Stimulated activated CD4-positive, alpha-beta T cell treated with anti-CD3 and anti-CD28 coated beads, Interleukin-12 subunit alpha, Interleukin-12 subunit beta, amount 100 ng/mL, for 24 hours (primary cell): Measurements from ENCODE around the gene TNFRSF11A.

Experiments
- DNase-seq, 2 experiments: peaks; one replicate each; pipeline ENCODE4 v3.0.0-alpha.2; 2020; ENCODE audit warnings: low read depth in 2 of 2

TNFRSF11A gene

GRCh38 chr18:62325806-62326645 lies 916 bp downstream of the TNFRSF11A start:
- peak in 1 of 2 experiments; percentile 22 for DNase-seq

- no peak for DNase-seq
Measured at GRCh38 chr18:62326646-62327348, 1.7 kb downstream of the TNFRSF11A start.

DNA sequence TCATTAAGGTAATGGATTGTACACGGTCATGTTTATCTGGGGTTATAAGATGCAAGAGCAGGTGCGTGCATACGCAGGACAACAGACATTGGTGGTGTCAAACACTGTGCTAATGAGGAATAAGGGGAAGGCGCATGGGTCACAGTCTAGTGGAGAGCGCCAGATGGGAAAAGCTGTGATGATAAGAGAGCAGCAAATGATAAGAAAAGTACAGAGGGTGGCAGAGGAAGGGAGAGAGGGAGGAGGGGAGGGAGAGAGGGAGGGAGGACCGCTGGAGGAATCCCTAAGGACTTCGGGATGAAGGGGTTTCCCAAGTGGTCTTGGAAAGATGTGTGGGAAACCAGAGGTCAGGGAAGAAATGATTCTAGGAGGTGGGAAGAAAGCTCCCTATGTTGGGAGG lies 2.9 kb downstream of the TNFRSF11A start:
- DNase-seq, result no peak

- no peak for DNase-seq
Measured at GRCh38 chr18:62328586-62329525, 3.7 kb downstream of the TNFRSF11A start.

GRCh38 chr18:62329691-62330454 lies 4.8 kb downstream of the TNFRSF11A start:
- DNase-seq, result peak in 1 of 2 experiments; percentile 10

- no peak for DNase-seq
Measured at GRCh38 chr18:62330650-62331049, 5.5 kb downstream of the TNFRSF11A start.

DNA sequence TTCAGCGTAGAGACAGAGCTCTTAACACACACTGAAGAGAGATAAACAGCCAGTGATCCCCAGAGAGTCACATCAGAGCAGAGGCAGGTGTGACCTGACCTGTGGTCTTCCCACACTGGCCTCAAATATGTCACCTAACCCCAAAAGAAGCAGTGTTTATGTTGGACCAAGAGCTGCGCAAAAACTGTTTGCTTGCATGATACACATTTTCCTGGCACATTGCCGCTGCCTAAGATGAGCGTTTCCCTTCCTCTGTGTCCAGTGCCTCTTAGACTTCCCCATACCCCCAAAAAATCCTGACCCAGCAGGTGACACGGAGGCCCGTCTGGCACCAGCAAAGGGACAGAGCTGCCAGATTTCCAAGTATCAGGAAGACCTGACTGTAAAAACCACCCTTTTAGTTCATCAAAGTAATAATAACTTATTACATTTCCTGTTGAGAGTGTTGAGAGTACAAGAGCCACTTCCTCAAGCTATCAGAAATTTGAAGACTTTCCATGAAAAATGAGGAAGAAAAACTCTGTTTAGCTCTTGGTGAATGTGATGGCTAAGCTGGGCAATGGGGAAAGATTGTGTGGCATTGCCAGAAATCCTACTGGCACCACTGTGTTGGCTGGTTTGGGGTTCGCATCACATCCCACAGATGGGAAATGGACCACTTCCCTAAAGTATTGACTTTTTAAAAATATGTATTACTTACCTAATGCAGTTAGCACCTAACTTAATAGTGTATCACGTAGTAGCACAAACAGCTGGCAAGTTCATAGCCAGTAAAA lies 6.7 kb downstream of the TNFRSF11A start:
- no peak for DNase-seq

DNA sequence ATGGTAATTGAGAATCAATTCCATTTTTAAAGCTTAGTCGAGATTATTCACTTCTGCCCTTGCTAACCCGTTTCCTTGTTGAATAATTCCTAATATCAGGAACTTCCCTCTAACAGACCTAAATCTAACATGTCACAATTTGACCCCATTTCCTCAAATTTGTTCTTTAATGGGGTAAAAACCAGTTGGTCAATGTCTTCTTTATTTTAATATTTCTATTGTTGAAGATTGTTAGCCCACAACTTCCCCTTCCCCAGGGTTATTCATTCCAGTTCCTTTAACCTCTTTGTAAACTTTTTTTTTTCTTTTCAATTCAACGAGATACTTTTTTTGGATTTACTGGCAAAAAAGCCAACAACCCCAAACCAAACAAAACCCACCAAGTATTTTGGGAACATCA lies 7.3 kb downstream of the TNFRSF11A start:
- DNase-seq, result no peak

DNA sequence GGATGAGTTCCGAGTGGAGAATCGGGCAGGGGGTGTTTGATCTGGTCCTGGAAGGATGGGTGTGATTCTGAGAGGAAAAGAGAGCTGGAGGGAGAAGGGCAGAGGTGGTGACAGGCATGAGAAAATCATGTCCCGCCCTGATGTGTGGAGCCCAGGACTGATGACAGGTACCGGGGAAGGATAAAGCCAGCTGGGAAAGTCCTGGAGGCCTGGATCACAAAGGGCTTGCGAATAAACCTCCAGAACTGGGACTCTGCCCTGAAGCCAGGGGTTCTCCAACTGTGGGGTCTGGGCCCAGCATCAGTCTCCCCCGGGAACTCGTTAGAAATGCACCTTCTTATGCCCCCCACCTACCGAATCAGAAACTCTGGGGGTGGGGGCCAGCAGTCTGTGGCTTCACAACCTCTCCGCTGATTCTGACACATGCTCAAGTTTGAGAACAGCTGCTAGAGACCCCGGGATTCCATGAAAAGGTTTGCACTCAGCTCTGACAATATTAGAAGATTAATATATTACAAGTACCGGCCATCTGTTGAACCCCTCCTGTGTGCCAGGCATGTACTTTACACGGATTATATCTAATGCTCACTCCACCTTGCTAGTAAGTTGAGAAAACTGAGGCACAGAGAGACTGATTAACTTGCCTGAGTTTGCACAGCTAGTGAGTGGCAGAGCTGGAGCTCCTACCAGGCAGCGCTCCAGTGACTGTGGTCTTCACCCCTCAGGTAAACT lies 8.0 kb downstream of the TNFRSF11A start:
- no peak for DNase-seq

- DNase-seq, result no peak
Measured at GRCh38 chr18:62334120-62334519, 9.0 kb downstream of the TNFRSF11A start.

DNA sequence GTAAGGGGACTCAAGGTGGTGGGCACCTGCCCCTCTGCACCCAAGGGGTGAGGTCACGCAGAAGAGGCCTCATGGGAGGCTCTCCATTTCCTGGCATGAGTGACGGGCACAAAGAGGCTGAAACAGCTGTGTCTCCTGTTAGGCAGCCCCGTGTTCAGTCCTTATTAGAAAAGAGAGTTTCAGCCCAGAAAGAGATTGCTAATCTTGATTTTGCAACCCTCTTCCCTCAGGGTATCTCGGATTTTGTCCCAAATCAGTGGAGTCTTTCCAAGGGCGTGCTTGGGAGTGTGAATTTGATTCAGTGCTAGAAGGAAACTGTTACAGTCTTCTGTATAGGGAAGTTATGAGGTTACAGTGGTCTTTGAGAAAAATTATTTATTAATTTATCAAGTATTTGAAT lies 10.4 kb downstream of the TNFRSF11A start:
- DNase-seq, result no peak

GRCh38 chr18:62336618-62337017 lies 11.5 kb downstream of the TNFRSF11A start:
- DNase-seq, result no peak

GRCh38 chr18:62337336-62337735 lies 12.2 kb downstream of the TNFRSF11A start:
- no peak for DNase-seq

DNA sequence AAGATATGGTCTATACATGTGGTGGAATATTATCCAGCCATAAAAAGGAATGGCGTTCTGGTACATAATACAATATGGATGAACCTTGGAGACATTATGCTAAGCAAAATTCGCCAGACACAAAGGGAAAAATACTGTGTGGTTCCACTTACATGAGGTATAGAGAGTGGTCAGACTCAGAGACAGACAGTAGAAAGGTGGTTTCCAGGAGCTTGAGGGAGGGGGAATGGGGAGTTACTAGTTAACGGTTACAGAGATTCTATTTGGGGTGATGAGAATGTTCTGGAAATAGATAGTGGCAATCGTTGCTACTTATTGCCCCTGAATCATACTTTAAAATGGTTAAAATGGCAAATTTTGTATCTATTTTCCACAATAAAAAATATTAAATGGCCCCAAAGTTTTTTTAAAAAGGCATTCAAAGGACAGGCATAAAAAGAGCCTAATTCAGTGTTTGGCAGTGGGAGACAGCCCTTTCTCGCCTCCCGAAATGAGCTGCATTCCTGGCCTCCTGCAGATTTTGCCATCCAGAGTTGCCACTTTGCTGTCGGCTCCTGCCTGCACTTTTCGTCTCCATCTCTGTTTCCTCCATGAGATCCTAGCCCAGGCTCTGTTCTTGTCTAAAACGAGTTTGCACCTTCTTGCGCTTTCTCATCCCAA lies 13.5 kb downstream of the TNFRSF11A start:
- DNase-seq, result no peak

- no peak for DNase-seq
Measured at GRCh38 chr18:62339106-62339988, 14.2 kb downstream of the TNFRSF11A start.

- no peak for DNase-seq
Measured at GRCh38 chr18:62340996-62341395, 15.9 kb downstream of the TNFRSF11A start.

- DNase-seq, result no peak
Measured at GRCh38 chr18:62341473-62341872, 16.4 kb downstream of the TNFRSF11A start.

- no peak for DNase-seq
Measured at GRCh38 chr18:62342884-62343283, 17.8 kb downstream of the TNFRSF11A start.
